GM21529 (cell line): Measurements from ENCODE around the gene ANKRD11.
A peak's percentile ranks its signal among the peaks of the same experiment; 100 is the strongest.
"Not testable (repeated sequence)": the region's sequence is repeated elsewhere in the genome, so short reads cannot be mapped to it uniquely, and the experiment has no call there.

Source experiments
- ATAC-seq: cut with Tn5 transposase; IDR thresholded peaks from one replicate; pipeline ENCODE4 v1.9.1; 2021; ENCODE audit not compliant: unreplicated experiment

The ANKRD11 gene

DNA sequence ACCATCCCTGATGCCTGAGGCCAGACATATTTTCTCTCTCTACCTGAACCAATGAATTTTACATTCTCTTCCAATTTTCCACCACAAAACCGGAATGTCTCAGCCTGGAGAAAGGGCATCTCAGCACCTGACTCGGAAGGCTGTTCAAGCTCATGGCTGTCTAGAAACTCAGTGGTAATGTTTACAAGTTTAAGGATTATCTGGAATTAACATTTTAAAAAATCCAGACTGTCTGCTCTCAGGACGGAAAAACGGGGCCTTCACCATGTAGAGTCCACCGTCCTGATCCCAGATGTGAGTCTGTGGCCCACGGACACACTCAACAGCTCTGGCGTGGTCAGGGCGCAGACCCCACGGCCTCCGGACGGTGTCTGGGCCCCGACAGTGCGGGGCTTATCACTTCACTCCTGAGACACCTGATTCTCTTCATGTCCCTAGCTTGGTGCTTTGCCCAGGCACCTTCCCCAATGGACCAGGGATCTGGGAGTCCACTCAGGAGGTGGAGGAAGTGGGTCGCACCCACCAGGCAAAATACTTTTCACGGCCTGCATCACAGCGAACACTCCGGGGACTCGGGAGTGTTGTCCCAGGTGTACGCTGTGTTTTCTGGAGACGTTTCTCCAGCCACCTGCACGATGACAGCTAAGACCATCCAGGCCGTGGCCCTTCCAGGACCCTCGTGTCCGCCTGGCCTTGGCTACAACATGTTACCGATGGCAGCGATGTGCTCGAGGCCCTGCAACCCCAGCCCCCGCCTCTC, 171.3 kb downstream of the ANKRD11 start:
- no peak for ATAC-seq

DNA sequence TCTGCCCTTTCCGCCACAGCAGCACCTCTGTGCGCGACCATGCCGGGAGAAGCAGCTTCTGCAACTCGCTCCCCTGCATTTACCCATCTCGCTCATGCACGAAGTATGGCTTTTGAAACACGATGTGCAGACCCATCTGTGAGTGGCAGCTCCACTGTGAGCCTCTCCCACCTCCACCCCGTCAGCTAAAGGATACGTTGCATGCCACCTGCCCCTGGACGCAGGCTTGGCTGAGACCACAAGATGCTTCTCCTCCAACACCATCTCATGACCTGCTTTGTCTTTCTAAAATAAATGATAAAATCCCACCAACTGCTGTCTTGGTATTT, 172.0 kb downstream of the ANKRD11 start:
- no peak for ATAC-seq

GRCh38 chr16:89317729-89318429, 172.5 kb downstream of the ANKRD11 start:
- no peak for ATAC-seq

GRCh38 chr16:89317101-89317671, 173.2 kb downstream of the ANKRD11 start:
- ATAC-seq, result no peak

- ATAC-seq, result no peak
These were observed 173.7 kb downstream of the ANKRD11 start for GRCh38 chr16:89316701-89317100.

DNA sequence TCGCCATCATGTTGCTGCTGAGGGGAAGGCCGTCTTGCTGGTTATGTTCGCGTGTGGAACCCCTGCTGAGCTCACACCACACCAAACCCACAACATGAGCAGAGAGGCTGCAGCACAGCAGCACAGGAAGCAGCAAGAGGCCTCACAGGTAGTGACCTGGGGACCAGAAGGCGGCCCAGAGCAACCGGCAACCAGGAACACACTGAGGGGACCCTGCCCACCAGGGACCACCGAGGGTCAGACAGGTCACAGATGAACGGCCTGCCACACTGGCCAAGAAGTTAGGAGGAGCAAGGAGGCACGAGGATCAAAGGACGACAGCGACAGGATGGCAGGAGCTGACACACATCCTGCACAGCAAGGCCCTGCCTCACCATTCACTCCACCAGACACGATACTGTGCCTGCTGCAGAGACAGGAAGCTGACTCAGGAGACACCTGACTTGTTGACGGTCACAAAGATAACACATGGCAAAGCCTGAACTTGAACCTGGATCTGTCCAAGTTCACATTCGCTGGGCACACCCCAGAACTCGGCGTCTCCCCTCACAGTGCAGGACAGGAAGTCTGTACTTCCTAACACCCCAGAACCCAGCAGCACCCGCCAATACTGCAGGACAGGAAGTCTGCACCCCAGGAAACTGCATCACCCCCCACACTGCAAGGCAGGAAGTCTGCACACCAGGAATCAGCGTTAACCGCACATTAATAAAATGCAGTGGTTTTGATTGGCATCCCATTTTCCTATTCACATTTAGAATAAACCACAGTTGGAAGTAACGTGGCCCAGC, 174.4 kb downstream of the ANKRD11 start:
- ATAC-seq, result peak; percentile 42

DNA sequence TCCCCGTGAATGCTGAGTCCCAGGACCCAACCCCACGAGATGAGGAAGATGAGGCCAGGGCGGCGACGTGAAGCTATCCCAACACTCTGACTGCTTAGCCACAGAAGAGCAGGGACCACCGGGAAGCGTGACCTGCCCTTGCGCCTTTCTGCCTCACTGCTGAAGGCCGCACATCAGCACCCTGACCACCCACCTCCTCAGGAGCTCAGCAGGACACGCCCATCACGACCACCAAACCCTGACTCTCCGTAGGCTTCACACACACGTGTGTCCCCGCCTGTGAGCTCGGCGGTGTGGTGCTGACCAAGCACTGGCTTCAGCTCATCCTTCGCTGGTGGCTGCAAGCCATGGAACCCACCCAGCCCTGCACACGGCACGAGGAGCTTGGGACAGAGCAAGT, 175.1 kb downstream of the ANKRD11 start:
- ATAC-seq, result no peak

DNA sequence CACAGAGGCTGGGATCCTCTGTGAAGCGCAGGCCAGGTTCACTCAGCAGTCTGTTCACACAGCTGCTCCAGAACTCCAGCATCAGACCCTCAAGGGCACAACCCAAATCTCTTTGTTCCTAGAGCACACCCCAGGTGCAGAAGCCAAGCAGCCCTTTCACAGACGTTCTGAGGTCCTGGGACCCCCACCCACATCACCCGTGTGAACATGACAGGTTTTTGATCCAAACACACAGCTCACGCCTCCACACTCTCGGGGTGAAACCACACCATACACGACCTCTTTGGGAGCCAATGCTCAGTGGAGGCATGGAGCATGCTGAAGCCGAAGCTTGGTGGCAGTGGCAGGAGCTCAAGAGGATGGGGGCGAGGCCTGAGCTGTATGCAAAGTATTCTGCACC, 175.5 kb downstream of the ANKRD11 start:
- no peak for ATAC-seq

GRCh38 chr16:89314357-89314756, 176.0 kb downstream of the ANKRD11 start:
- no peak for ATAC-seq

GRCh38 chr16:89313583-89313982, 176.8 kb downstream of the ANKRD11 start:
- ATAC-seq, result no peak

GRCh38 chr16:89312598-89313299, 177.6 kb downstream of the ANKRD11 start:
- no peak for ATAC-seq

GRCh38 chr16:89312194-89312593, 178.2 kb downstream of the ANKRD11 start:
- ATAC-seq, result no peak

DNA sequence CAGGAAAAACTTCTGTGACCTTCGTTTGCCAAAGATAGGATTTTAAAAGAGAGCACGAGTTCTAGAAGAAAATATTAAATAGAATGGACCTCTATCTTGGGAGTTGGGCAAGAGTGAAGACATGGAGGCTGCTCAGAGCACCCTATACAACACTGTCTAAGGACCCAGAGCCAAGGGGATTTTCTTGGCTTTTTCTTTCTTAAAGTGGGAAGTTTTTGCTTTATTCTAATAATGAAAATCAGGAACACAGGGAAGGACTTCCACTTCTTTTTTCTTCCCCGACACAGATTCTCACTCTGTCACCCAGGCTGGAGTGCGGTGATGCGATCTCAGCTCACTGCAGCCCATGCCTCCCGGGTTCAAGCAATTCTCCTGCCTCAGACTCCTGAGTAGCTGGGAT, 178.7 kb downstream of the ANKRD11 start:
- no peak for ATAC-seq

DNA sequence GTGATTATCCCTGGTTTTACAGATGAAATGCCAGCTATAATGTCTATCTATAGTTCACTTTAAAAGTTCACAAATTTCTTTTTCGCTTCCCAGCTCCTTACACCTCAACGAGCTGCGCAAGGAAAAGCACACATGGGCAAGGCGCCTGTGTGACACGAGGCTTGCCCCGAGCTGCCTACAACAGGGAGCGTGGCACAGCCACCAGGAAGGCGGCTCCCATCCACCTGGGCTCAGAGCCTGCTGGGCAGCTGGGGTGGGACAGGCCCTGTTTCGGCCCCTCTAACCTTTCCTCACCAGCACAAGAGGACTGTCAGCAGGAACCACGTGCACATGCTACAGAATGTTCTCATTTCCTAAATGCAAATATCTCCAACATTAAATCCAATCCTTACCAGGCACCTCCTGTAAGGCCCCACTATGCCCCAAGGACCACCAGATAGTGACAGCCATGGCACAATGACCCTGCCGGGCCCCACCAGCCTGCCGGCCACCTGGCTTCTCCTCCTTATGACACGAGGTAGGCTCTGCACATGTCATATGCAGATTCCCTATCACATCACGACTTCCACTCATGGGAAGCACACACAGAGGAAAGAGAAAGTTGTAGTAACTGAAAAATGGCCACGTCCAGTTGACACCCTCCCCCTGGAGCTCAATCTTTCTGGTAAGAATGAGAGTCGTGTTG, 180.8 kb downstream of the ANKRD11 start:
- ATAC-seq, result no peak

GRCh38 chr16:89308391-89309333, 181.7 kb downstream of the ANKRD11 start:
- no peak for ATAC-seq

- no peak for ATAC-seq
These were observed 182.9 kb downstream of the ANKRD11 start for GRCh38 chr16:89307421-89307805.

DNA sequence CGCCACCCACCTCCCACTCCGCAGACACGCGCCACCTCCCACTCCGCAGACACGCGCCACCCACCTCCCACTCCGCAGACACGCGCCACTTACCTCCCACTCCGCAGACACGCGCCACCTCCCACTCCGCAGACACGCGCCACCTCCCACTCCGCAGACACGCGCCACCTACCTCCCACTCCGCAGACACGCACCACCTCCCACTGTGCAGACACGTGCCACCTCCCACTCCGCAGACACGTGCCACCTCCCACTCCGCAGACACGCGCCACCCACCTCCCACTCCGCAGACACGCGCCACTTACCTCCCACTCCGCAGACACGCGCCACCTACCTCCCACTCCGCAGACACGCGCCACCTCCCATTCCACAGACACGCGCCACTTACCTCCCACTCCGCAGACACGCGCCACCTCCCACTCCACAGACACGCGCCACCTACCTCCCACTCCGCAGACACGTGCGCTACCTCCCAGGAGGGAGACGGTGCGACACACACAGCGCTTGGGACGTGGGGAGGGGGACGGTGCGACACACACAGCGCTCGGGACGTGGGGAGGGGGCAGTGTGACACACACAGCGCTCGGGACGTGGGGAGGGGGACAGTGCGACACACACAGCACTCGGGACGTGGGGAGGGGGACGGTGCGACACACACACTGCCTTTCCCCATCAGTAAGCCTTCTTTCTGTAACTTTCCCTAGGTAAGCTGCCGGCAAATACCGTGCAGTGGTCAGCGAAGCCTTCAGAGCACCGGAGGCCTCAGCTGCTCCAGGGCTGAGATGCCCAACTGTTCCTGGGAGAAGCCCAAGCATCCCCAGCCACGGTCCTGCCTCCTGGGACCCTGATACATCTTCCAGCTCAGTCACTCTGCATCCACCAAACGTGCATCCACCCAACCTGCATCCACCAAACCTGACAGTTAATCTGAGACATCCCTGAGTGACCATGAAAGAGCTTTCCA, 183.6 kb downstream of the ANKRD11 start:
- not testable (repeated sequence) for ATAC-seq
